Colon (tissue), 2 donors: ENCODE results near the gene CDR2L.
"Not testable (repeated sequence)": the region's sequence is repeated elsewhere in the genome, so short reads cannot be mapped to it uniquely, and the experiment has no call there.

Experiments
- FAIRE-seq: peaks from 2 replicates; lab custom pipeline; 2012; peaks lifted over from hg19 to GRCh38; lab: Jason Lieb, UNC
- donor health status: control.
- donor health status: control.

Gene CDR2L

GRCh38 chr17:75044716-75045115 is 57.3 kb downstream of the CDR2L start:
- FAIRE-seq, result no peak

- FAIRE-seq, result not testable (repeated sequence)
Measured at GRCh38 chr17:75045946-75046406, 58.5 kb downstream of the CDR2L start.

GRCh38 chr17:75046407-75047289 is 59.2 kb downstream of the CDR2L start, which contains the start of the genes ATP5PD and KCTD2:
Gene ATP5PD (minus strand): TSS chr17:75046969. CDS start chr17:75042650, 4,319 bp downstream.
Gene KCTD2 (plus strand): TSS chr17:75047225. CDS start chr17:75047251, 26 bp downstream.
- no peak for FAIRE-seq

DNA sequence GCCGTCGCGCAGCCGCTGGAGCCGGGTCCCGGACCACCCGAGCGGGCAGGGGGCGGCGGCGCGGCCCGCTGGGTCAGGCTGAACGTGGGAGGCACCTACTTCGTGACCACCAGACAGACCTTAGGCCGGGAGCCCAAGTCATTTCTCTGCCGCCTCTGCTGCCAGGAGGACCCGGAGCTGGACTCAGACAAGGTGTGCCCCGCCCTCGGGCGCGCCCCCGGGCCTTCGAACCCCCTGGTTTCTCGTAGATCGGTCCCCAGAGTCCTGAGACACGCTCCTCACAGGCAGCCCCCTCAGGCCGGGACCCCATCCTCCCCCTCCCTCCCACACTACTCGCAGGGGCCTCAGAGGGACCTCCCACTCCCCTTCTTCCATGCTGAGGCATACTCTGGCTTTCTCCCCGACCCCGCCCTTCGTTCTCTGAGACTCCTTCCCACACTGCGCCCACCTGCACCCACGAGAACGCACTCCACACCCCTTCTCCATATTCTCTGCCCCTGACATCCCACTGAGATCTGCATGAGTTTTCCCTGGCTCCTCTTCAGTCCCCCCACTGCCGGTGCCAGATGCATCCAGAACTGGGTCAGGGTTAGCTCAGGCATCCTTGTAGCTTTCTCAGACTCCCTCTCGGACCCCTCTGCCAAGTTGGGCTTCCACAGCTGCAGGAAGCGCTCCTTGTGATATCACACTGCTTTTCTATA is 60.1 kb downstream of the CDR2L start:
- no peak for FAIRE-seq

- FAIRE-seq, result no peak
Measured at GRCh38 chr17:75048249-75048878, 60.9 kb downstream of the CDR2L start.

DNA sequence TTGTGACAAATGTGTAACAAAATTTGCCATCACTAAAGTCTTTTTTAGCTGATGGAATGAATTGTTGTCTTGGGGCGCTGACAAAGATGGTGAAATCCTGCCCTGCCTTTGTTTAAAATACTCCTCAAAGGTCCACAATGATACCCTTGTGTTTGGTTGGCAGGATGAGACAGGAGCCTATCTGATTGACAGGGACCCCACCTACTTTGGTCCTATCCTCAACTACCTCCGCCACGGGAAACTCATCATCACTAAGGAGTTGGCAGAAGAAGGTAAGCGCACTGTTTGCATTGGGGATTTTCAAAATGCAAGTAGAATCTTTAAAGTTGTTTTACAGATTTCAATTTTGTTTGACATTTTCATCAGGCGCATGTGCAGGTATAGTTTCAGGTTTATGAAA is 61.6 kb downstream of the CDR2L start:
- FAIRE-seq, result no peak

GRCh38 chr17:75049706-75050105 is 62.3 kb downstream of the CDR2L start:
- FAIRE-seq, result no peak

DNA sequence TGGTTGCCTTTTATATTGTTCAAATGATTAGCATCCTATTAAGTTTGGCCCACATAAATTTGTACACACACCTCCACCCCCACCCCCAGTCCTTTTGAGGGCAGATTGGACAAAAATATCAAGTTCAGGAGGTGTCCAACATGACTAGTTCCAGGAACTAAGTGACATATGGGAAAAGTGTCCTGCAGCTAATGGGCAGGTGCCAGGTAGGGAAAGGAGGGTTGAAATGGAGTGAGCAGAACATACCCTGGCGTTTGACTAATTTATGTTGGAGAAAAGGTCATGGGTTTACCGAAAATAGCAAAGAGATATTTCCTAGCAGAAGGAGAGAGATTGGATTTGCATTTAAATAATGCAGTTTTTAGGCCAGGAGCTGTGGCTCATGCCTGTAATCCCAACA is 64.5 kb downstream of the CDR2L start:
- no peak for FAIRE-seq
